Measurements from ENCODE around the gene TEX264. TPM values are rescaled to one million over a fixed set of nuclear protein-coding genes. Genes with fewer than 3 reads are reported as not detected.
A peak's percentile ranks its signal among the peaks of the same experiment; 100 is the strongest.

The TEX264 gene
- total and polyA plus RNA-seq, 2 of the 13 experiments (the other 11 are each of a cell fraction or from before 2014, with no cell fraction given), result 35.2 to 52.1 TPM

GRCh38 chr3:51670823-51671733 lies at the start of gene TEX264 (continued):
- TF ChIP-seq ZHX2 (IDR thresholded peaks at IDR 0.05; ENCODE audit: low read depth) (no peak), ZHX2 (CRISPR knock-in tag; IDR thresholded peaks at IDR 0.05; ENCODE audit: borderline replicate concordance) (peak; percentile 64; the same call in 1 of the 2 replicates), ATM (IDR thresholded peaks at IDR 0.05; ENCODE audit: borderline replicate concordance) (no peak), SUZ12 (IDR thresholded peaks at IDR 0.05; ENCODE audit: low read depth, low read length) (no peak), NCOA5 (CRISPR knock-in tag; IDR thresholded peaks at IDR 0.05) (no peak), PREB (CRISPR knock-in tag; IDR thresholded peaks at IDR 0.05) (no peak), ZNF674 (CRISPR knock-in tag; IDR thresholded peaks at IDR 0.05; ENCODE audit: low read depth) (no peak), HNF1A (IDR thresholded peaks at IDR 0.05; ENCODE audit: low read depth) (no peak), HNF1A (CRISPR knock-in tag; IDR thresholded peaks at IDR 0.05; ENCODE audit: borderline replicate concordance) (no peak), ZNF776 (CRISPR knock-in tag; IDR thresholded peaks at IDR 0.05) (0 out of 2 replicates have a peak, but pooled peaks have one; percentile 60), SP140L (CRISPR knock-in tag; IDR thresholded peaks at IDR 0.05; ENCODE audit: borderline replicate concordance) (no peak), FOXO1 (CRISPR knock-in tag; IDR thresholded peaks at IDR 0.05) (0 out of 2 replicates have a peak, but pooled peaks have one; percentile 7), MED8 (CRISPR knock-in tag; IDR thresholded peaks at IDR 0.05; ENCODE audit: insufficient replicate concordance) (no peak), SAP130 (CRISPR knock-in tag; IDR thresholded peaks at IDR 0.05; ENCODE audit: low read depth) (no peak; the same call in none of the 2 replicates), FOSL1 (CRISPR knock-in tag; IDR thresholded peaks at IDR 0.05; ENCODE audit: borderline replicate concordance) (0 out of 2 replicates have a peak, but pooled peaks have one; percentile 26), ZFP41 (CRISPR knock-in tag; IDR thresholded peaks at IDR 0.05; ENCODE audit: borderline replicate concordance) (no peak; the same call in 1 of the 2 replicates), RXRA (CRISPR knock-in tag; IDR thresholded peaks at IDR 0.05) (no peak; the same call in 1 of the 2 replicates)
